ENCODE data around the gene PLAC9. TPM values are rescaled to one million over a fixed set of nuclear protein-coding genes. Genes with fewer than 3 reads are reported as not detected.

The PLAC9 gene
- total RNA-seq, 1 experiment from 2014 or later: 7.3 TPM

GRCh38 chr10:80110986-80111385, 21.5 kb upstream of the PLAC9 start (continued):
- TF ChIP-seq CDX4 (CRISPR knock-in tag; IDR thresholded peaks at IDR 0.05; ENCODE audit: borderline replicate concordance) (no peak), ETV6 (CRISPR knock-in tag; IDR thresholded peaks at IDR 0.05) (no peak), NFYB (CRISPR knock-in tag; conservative IDR thresholded peaks at IDR 0.05; ENCODE audit: low read depth) (no peak)

GRCh38 chr10:80118669-80119068, 13.9 kb upstream of the PLAC9 start:
- Mint-ChIP-seq H3K27me3 (ENCODE audit: low read depth) (peaks cover 9% of the 10 kb centered on the region), H3K4me3 (no peak overlapping the region), H3K27ac (no peak overlapping the region), H3K9me3 (peaks cover 11% of the 10 kb centered on the region), H3K4me1 (no peaks in the 10 kb centered on the region), H3K36me3 (no peaks in the 10 kb centered on the region)
- ChIA-PET POLR2A (interaction anchor here (0.6 to 0.7 kb wide), 2 partner anchors 15 to 234 kb away, joined by 3 read pairs; no protein-coding TSS in a partner anchor), CTCF (interaction anchor here (0.6 to 1.9 kb wide), 4 partner anchors 15 to 60 kb away, joined by 3 to 11 read pairs (median 4); no protein-coding TSS in a partner anchor)
- TF ChIP-seq AFF4 (CRISPR knock-in tag; IDR thresholded peaks at IDR 0.05; ENCODE audit: borderline replicate concordance) (no peak), RORB (CRISPR knock-in tag; IDR thresholded peaks at IDR 0.05) (no peak), E2F1 (CRISPR knock-in tag; IDR thresholded peaks at IDR 0.05) (no peak), FOXP1 (CRISPR knock-in tag; IDR thresholded peaks at IDR 0.05; ENCODE audit: borderline replicate concordance) (no peak), ATF3 (CRISPR knock-in tag; conservative IDR thresholded peaks at IDR 0.05) (no peak), MYBL2 (CRISPR knock-in tag; IDR thresholded peaks at IDR 0.05) (no peak), TEAD4 (CRISPR knock-in tag; IDR thresholded peaks at IDR 0.05) (no peak), ETV6 (CRISPR knock-in tag; IDR thresholded peaks at IDR 0.05) (no peak), ZNF317 (CRISPR knock-in tag; IDR thresholded peaks at IDR 0.05; ENCODE audit: borderline replicate concordance, low read depth) (no peak), JAZF1 (CRISPR knock-in tag; IDR thresholded peaks at IDR 0.05) (no peak), ZNF281 (CRISPR knock-in tag; IDR thresholded peaks at IDR 0.05) (no peak), MAX (CRISPR knock-in tag; IDR thresholded peaks at IDR 0.05) (no peak), CTCF (IDR thresholded peaks at IDR 0.05) (no peak), FOXK1 (CRISPR knock-in tag; IDR thresholded peaks at IDR 0.05) (no peak)
- DNase-seq (ENCODE audit: low spot score) (no peak), ATAC-seq (no peak)

All from WTC11 (cell line).